HCT116 (cell line): ENCODE measurements around the gene GTF2IRD2.
"Not testable (repeated sequence)": the region's sequence is repeated elsewhere in the genome, so short reads cannot be mapped to it uniquely, and the experiment has no call there.

ENCODE experiments used
- CTCF ChIP-seq, 3 experiments: fragments of 200-600 bp in 1 of 3; sonication (generic) in 1 of 3; IDR thresholded peaks in 2 of 3; conservative IDR thresholded peaks in 1 of 3; 2 replicates each; pipeline ENCODE4 v1.5.1; 2012 to 2017; ENCODE audit warnings: low read depth in 2 of 3, low read length in 2 of 3, antibody characterized with exemption in 1 of 3, borderline replicate concordance in 1 of 3, control low read depth in 1 of 3, mild to moderate bottlenecking in 1 of 3, mixed read lengths in 1 of 3, mixed run types in 1 of 3, moderate library complexity in 1 of 3; ENCODE audit not compliant: insufficient read depth in 1 of 3
- EGR1 ChIP-seq: IDR thresholded peaks from 2 replicates; pipeline ENCODE4 v1.6.1; 2012; ENCODE audit warnings: low read depth
- EZH2 ChIP-seq: fragments of 200-600 bp; sonication (generic); IDR thresholded peaks from 2 replicates; pipeline ENCODE4 v1.6.1; 2017; ENCODE audit warnings: antibody characterized with exemption, mixed run types
- EZH2phosphoT487 ChIP-seq: fragments of 200-600 bp; IDR thresholded peaks from 2 replicates; pipeline ENCODE4 v1.6.1; 2018; ENCODE audit warnings: antibody characterized with exemption, borderline replicate concordance
- POLR2A ChIP-seq: IDR thresholded peaks from 2 replicates; pipeline ENCODE4 v1.7.0; 2011; ENCODE audit warnings: borderline replicate concordance; ENCODE audit not compliant: insufficient read depth, insufficient read length; ENCODE audit errors: extremely low read depth
- POLR2AphosphoS5 ChIP-seq: IDR thresholded peaks from 2 replicates; pipeline ENCODE4 v1.6.1; 2011; ENCODE audit warnings: mild to moderate bottlenecking, low read depth, low read length, moderate library complexity
- RAD21 ChIP-seq: IDR thresholded peaks from 2 replicates; pipeline ENCODE4 v1.6.1; 2012; ENCODE audit warnings: low read depth, mild to moderate bottlenecking
- SIN3A ChIP-seq: IDR thresholded peaks from 2 replicates; pipeline ENCODE4 v1.6.1; 2012; ENCODE audit warnings: low read depth
- ZBTB33 ChIP-seq: IDR thresholded peaks from 2 replicates; pipeline ENCODE4 v1.6.1; 2011; ENCODE audit warnings: mild to moderate bottlenecking, low read length, moderate library complexity; ENCODE audit not compliant: insufficient replicate concordance; ENCODE audit errors: extremely low read depth
- ZNF274 ChIP-seq: fragments of 200-500 bp; sonication (Bioruptor generic); IDR thresholded peaks from 2 replicates; pipeline ENCODE4 v1.6.1; 2014; ENCODE audit warnings: mild to moderate bottlenecking, low read depth, low read length, inconsistent platforms
- TF ChIP-seq, protein P1 (sequence below): IDR thresholded peaks from 2 replicates; pipeline ENCODE4 v1.6.1; 2012; ENCODE audit warnings: low read depth

DNA sequence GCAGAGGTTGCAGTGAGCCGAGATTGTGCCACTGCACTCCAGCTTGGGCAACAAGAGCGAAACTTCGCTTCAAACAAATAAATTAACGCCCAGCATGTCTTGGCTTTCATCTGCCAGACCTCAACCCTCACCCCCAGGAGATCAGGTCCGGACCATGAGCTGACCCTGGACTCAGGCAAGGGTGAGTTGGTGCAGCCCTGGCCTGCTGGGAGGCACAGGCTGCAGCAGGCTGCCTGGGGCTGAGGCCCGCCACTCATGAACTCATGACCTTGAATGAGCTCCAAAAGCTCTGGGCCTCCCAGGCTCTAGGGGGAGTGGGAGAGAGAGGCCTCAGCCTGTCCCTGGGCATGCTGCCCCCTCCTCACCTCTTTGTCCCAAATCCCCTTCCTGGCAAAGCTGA lies 79.3 kb downstream of the GTF2IRD2 start:
- TF ChIP-seq EZH2; CTCF (IDR thresholded peaks at IDR 0.05 in 2 of 3, conservative IDR thresholded peaks at IDR 0.05 in 1 of 3; ENCODE audit: borderline replicate concordance in 1 of 3, insufficient read depth in 1 of 3, low read depth in 2 of 3, low read length in 2 of 3); SIN3A; ZNF274; EZH2phosphoT487; POLR2A; POLR2AphosphoS5; EGR1; ZBTB33; RAD21: not testable (repeated sequence)
- TF ChIP-seq, protein P1, sequence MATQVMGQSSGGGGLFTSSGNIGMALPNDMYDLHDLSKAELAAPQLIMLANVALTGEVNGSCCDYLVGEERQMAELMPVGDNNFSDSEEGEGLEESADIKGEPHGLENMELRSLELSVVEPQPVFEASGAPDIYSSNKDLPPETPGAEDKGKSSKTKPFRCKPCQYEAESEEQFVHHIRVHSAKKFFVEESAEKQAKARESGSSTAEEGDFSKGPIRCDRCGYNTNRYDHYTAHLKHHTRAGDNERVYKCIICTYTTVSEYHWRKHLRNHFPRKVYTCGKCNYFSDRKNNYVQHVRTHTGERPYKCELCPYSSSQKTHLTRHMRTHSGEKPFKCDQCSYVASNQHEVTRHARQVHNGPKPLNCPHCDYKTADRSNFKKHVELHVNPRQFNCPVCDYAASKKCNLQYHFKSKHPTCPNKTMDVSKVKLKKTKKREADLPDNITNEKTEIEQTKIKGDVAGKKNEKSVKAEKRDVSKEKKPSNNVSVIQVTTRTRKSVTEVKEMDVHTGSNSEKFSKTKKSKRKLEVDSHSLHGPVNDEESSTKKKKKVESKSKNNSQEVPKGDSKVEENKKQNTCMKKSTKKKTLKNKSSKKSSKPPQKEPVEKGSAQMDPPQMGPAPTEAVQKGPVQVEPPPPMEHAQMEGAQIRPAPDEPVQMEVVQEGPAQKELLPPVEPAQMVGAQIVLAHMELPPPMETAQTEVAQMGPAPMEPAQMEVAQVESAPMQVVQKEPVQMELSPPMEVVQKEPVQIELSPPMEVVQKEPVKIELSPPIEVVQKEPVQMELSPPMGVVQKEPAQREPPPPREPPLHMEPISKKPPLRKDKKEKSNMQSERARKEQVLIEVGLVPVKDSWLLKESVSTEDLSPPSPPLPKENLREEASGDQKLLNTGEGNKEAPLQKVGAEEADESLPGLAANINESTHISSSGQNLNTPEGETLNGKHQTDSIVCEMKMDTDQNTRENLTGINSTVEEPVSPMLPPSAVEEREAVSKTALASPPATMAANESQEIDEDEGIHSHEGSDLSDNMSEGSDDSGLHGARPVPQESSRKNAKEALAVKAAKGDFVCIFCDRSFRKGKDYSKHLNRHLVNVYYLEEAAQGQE = not testable (repeated sequence)
